ENCODE measurements around the gene PCIF1. TPM values are rescaled to one million over a fixed set of nuclear protein-coding genes. Genes with fewer than 3 reads are reported as not detected.
A peak's percentile ranks its signal among the peaks of the same experiment; 100 is the strongest.

PCIF1 gene
- total and polyA plus RNA-seq, 9 of the 15 experiments (the other 6 are each of a cell fraction or from before 2014, with no cell fraction given), result 5.8 to 29.4 (median 11.3) TPM

GRCh38 chr20:45945678-45946148, 11.2 kb downstream of the PCIF1 start:
- WGBS (ENCODE audit: insufficient coverage, low coverage, missing lambda C conversion rate), result 82% methylated on average over 10 of the region's 13 CpGs
- BruUV-seq (replicated peaks), result no TSS peak
- peak overlapping the region in 1 of 2 experiments; percentile 20; a peak in 1 of 4 replicates for H3K9ac ChIP-seq (ENCODE audit: insufficient read depth in 1 of 2, low read depth in 2 of 2, low read length in 2 of 2)
- H4K20me1 ChIP-seq (replicated peaks; ENCODE audit: control insufficient read depth, insufficient read depth, low read length), result peaks cover 13% of the 10 kb centered on the region; the same call in 1 of the 2 replicates
- no peak for DNase-seq (ENCODE audit: extremely low read depth in 1 of 4, low spot score in 3 of 4)
- ATAC-seq, result no peak
- in situ Hi-C loops (cut with MboI), result no loop called here
- no peaks in the 10 kb centered on the region for H3K79me2 ChIP-seq (ENCODE audit: control insufficient read depth, insufficient read depth, low read length)
- H3K36me3 ChIP-seq (ENCODE audit: control insufficient read depth, insufficient read depth, low read length), result peaks cover 90% of the 10 kb centered on the region
- peak; percentile 74 for TF ChIP-seq ZBTB33 (CRISPR knock-in tag; IDR thresholded peaks at IDR 0.05)
- peak; percentile 84; the same call in 1 of the 2 replicates for TF ChIP-seq ZNF263 (CRISPR knock-in tag; IDR thresholded peaks at IDR 0.05; ENCODE audit: borderline replicate concordance)
- TF ChIP-seq GTF3C2 (IDR thresholded peaks at IDR 0.05; ENCODE audit: borderline replicate concordance, extremely low read depth, insufficient read length), result no peak
- 0 out of 2 replicates have a peak, but pooled peaks have one; percentile 14 for TF ChIP-seq TAF15 (IDR thresholded peaks at IDR 0.05; ENCODE audit: low read depth, low read length)
- TF ChIP-seq RBM22 (IDR thresholded peaks at IDR 0.05; ENCODE audit: low read depth, low read length, poor library complexity, severe bottlenecking), result peak; percentile 40
- TF ChIP-seq ZNF830 (CRISPR knock-in tag; IDR thresholded peaks at IDR 0.05), result no peak
- no peak for TF ChIP-seq COPS2 (conservative IDR thresholded peaks at IDR 0.05)
- TF ChIP-seq TFAP4 (CRISPR knock-in tag; IDR thresholded peaks at IDR 0.05; ENCODE audit: borderline replicate concordance), result no peak
- H2AFZ ChIP-seq (ENCODE audit: low read depth, low read length), result no peak overlapping the region
- FAIRE-seq, result no peak
- H3K4me1 ChIP-seq (replicated peaks in 1 of 2; ENCODE audit: control insufficient read depth in 2 of 2, insufficient read depth in 2 of 2, low read length in 2 of 2), result peaks cover 20 to 44% of the 10 kb centered on the region in 2 experiments
- peaks cover 8% of the 10 kb centered on the region for H3K9me1 ChIP-seq (ENCODE audit: control insufficient read depth, insufficient read depth, low read length)
- H3K9me3 ChIP-seq (replicated peaks; ENCODE audit: control insufficient read depth, insufficient read depth, low read depth, low read length), result no peaks in the 10 kb centered on the region
- no peak overlapping the region; the same call in 2 of the 3 replicates for H3K27ac ChIP-seq (ENCODE audit: extremely low read depth, low read depth, low read length)
- intact Hi-C loops (cut with micrococcal nuclease), result no loop called here
- CTCF ChIA-PET (ENCODE audit: low intra/inter-chr PET ratio), result no interaction called here
- H3K27me3 ChIP-seq (ENCODE audit: control insufficient read depth in 2 of 2, insufficient read depth in 2 of 2, low read length in 2 of 2), result no peaks in the 10 kb centered on the region
- POLR2A ChIA-PET, result interaction anchor here (1.4 to 2.4 kb wide), 3 partner anchors 11 to 88 kb away, joined by 4 to 16 read pairs (median 5); partner anchors contain the start of genes ACOT8, PCIF1 and ZSWIM3
- no peak overlapping the region for H3K4me2 ChIP-seq (ENCODE audit: insufficient read depth, low read length)
- H3K4me3 ChIP-seq, result no peak overlapping the region

Measured in K562 (cell line).